ENCODE measurements around the gene SYCP3. TPM values are rescaled to one million over a fixed set of nuclear protein-coding genes. Genes with fewer than 3 reads are reported as not detected.

Gene SYCP3
- total RNA-seq, 4 donors from 2014 or later = 0.31 to 0.36 TPM; not detected in 2

DNA sequence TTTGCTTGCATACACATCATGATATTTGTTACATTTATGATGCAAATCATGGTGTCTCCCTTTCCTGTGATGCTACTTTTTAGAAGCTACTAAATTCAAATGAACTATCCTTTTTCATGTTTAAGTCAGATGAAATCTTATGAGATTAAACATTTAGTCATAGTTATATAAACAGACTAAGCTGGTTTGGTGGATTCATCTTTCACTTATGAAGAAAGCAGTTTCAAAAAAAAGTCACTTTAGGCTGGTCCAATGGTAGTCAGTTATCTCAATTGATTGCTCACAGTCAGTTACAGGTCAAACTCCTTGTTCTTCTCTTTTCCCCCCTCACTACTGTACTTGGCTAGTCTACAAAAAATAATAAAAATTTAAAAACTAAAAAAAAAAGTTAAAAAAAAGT, 19.7 kb downstream of the SYCP3 start:
- ATAC-seq (ENCODE audit: low FRiP score) (no peak), DNase-seq (ENCODE audit: low spot score) (no peak)
- TF ChIP-seq, protein P1, sequence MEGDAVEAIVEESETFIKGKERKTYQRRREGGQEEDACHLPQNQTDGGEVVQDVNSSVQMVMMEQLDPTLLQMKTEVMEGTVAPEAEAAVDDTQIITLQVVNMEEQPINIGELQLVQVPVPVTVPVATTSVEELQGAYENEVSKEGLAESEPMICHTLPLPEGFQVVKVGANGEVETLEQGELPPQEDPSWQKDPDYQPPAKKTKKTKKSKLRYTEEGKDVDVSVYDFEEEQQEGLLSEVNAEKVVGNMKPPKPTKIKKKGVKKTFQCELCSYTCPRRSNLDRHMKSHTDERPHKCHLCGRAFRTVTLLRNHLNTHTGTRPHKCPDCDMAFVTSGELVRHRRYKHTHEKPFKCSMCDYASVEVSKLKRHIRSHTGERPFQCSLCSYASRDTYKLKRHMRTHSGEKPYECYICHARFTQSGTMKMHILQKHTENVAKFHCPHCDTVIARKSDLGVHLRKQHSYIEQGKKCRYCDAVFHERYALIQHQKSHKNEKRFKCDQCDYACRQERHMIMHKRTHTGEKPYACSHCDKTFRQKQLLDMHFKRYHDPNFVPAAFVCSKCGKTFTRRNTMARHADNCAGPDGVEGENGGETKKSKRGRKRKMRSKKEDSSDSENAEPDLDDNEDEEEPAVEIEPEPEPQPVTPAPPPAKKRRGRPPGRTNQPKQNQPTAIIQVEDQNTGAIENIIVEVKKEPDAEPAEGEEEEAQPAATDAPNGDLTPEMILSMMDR (IDR thresholded peaks at IDR 0.05) = no peak

DNA sequence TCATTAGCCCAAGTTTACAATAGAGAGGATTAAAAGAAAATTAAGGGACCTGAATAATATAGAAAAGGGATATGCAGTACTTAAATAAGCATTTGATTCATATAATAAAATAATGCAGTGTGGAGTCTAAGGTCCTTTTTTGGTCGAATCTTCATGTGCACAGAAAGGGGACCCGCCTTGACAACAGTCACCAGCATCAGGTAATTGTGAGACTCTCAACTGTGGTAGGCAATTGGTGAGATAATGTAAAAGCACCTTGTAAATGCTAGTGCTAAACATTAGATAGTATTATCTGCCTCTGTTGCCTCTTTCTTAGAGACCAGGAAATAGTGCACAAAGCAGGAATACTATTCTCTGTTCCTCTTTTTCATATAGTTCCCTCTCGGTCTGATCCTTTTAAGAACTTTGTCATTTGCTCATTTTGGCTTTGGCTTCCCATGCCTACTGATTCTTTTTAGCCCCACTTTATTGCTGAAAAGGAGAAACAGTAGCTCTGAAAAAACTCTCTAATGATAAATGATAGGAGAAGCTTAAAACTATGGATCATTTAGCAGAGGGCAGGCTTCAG, 24.3 kb downstream of the SYCP3 start:
- ATAC-seq (ENCODE audit: low FRiP score) = no peak
- no peak for DNase-seq (ENCODE audit: low spot score)
- TF ChIP-seq, protein P1 (IDR thresholded peaks at IDR 0.05) = no peak

DNA sequence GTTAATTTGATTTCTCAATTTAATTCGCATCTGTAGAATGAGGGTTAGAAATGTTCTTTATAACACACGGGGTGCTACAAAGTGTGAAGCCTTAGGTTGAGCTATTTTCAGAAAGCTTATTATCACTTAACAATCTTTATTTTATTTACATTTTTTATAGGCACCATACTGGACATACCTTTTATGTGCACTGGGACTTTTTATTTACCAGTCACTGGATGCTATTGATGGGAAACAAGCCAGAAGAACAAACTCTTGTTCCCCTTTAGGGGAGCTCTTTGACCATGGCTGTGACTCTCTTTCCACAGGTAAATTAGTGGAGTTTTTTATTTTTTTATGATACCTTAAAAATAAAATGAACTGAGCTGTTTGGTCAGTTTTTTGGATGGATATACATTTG, 25.3 kb downstream of the SYCP3 start:
- no peak for DNase-seq (ENCODE audit: low spot score)
- TF ChIP-seq, protein P1 (IDR thresholded peaks at IDR 0.05) = no peak
- ATAC-seq (ENCODE audit: low FRiP score) = no peak

DNA sequence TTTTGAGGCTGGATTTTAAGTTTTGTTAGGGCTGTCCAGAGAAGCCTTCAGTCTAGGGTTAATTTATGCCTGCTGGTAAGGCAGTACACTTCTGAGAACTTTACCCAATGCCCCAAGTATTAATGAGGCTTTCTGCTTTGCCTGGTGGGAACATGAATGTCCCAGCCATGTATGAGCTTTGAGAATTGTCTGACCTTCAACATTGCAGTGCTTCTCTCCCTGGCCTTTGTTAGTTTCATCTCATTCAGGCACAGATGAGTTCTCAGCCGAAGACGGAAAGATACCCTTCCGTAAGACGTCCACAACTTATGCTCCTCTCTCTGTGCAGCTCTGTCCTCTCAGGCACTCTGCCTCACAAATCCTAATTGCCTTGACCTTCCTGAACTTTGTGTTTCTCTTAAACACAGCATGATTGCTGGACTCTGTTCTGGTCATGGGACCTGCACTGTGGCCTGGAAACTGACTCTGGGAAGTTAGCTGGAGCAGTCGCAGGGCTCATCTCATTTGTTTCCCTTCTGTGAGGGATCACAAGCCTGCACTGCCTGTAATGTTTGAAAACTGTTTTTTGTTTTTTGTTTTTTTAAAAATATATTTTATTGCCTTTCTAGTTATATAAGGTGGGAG, 26.1 kb downstream of the SYCP3 start:
- TF ChIP-seq, protein P1 (IDR thresholded peaks at IDR 0.05) = no peak
- DNase-seq (ENCODE audit: low spot score) (no peak), ATAC-seq (ENCODE audit: low FRiP score) (no peak)

DNA sequence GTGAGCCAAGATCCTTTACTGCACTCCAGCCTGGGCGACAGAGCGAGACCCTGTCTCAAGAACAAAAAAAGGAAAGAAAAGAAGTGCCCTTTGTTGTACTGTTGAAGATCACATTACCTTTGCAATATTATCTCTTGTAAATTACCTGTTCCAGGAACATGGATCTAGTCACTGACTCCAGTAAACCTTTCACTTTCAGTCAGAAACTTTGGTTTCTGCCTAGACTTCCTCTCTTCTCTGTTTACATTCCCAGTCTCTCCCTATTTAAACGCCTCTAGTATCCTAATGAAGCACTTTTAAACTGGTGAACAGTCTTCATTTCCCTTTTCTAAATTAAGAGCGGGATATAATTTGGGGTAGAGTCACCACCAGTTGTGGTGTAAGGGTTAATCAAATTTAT, 29.0 kb downstream of the SYCP3 start:
- no peak for DNase-seq (ENCODE audit: low spot score)
- TF ChIP-seq, protein P1 (IDR thresholded peaks at IDR 0.05) = no peak
- ATAC-seq (ENCODE audit: low FRiP score) = no peak

DNA sequence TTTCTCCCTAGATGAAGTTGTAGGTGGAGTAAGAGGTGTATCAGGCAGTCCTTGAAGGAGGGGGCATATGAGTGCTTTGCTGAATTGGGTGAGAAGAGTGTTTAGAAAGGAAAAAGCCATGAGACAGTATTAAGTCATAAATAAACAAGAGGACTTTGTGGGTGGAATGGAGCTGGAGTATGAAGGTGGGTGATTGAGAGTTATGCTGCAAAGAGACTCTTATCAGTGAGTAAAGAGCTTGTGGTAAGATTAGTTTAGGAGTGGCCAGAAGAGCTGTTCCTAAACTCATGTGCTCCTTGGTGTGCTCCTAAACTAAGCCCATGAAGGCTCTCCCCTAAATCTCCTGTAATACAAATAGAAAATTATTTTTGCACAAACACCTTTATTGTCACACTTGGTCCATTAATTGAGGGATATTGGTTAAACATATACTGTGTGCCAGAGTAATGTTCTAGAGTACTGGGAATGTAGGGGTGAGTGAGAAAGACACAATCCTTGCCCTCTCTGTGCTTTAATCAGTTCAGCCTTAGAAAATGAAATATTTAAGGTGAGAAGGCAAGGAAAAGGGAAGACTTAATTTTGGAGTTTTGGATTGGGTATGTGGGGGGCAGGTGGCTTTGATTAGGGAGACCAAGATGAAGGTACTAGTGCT, 32.0 kb downstream of the SYCP3 start:
- DNase-seq (ENCODE audit: low spot score) (no peak), ATAC-seq (ENCODE audit: low FRiP score) (no peak)
- TF ChIP-seq, protein P1 (IDR thresholded peaks at IDR 0.05) = no peak

DNA sequence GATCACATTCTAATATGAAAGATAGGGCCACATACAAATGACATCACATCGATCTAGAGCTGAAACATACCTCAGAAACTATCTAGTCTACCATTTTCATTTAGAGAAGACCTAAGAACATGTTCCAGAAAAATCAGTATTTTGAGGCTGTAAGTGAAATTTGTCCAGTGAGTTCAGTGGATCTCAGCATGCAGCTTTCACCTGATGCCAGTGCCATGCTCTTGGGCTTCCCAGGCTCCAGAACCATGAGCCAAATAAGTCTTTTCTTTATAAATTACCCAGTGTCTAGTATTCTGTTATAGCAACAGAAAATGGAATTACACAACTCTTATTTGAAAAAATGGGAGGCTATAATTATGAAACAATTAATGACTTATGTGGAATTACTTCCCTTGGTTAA, 32.9 kb downstream of the SYCP3 start:
- no peak for ATAC-seq (ENCODE audit: low FRiP score)
- DNase-seq (ENCODE audit: low spot score) = no peak
- TF ChIP-seq, protein P1 (IDR thresholded peaks at IDR 0.05) = no peak

Measured in omental fat pad (tissue), 4 donors.